Neural cell (in vitro differentiated cells): ENCODE data around the gene CLDN4. TPM values are rescaled to one million over a fixed set of nuclear protein-coding genes. Genes with fewer than 3 reads are reported as not detected.

ENCODE experiments used
- H2AFZ ChIP-seq: fragments of 200-600, 300-800 bp; sonication (generic), shearing (Covaris generic); 2 replicates; pipeline ENCODE4 v1.6.0; 2014; ENCODE audit warnings: low read depth, mild to moderate bottlenecking, antibody characterized with exemption, low read length, moderate library complexity
- H3F3A ChIP-seq: fragments of 200-600 bp; shearing (Covaris generic); 2 replicates; pipeline ENCODE4 v1.6.1; 2016; ENCODE audit warnings: mild to moderate bottlenecking, moderate library complexity, mixed read lengths, antibody characterized with exemption, low read length; ENCODE audit not compliant: insufficient read depth, poor library complexity, severe bottlenecking
- H3K27ac ChIP-seq: fragments of 200-600, 300-800 bp; sonication (generic), shearing (Covaris generic); 2 replicates; pipeline ENCODE4 v1.5.1; 2014; ENCODE audit warnings: mild to moderate bottlenecking, low read length, moderate library complexity
- H3K27me3 ChIP-seq: fragments of 300-800, 200-600 bp; sonication (generic), shearing (Covaris generic); 2 replicates; pipeline ENCODE4 v1.6.0; 2014; ENCODE audit warnings: mild to moderate bottlenecking, low read depth, low read length, moderate library complexity; ENCODE audit not compliant: insufficient read depth
- H3K36me3 ChIP-seq: fragments of 300-800, 200-600 bp; sonication (generic), shearing (Covaris generic); 2 replicates; pipeline ENCODE4 v1.5.1; 2014; ENCODE audit warnings: mild to moderate bottlenecking, antibody characterized with exemption, low read length, moderate library complexity; ENCODE audit not compliant: insufficient read depth
- H3K4me2 ChIP-seq: fragments of 300-800, 200-600 bp; sonication (generic), shearing (Covaris generic); 2 replicates; pipeline ENCODE4 v1.6.0; 2014; ENCODE audit warnings: mild to moderate bottlenecking, low read length
- H3K4me3 ChIP-seq: fragments of 300-800, 200-600 bp; sonication (generic), shearing (Covaris generic); 2 replicates; pipeline ENCODE4 v1.5.1; 2014; ENCODE audit warnings: mild to moderate bottlenecking, low read length, moderate library complexity
- H3K79me2 ChIP-seq: fragments of 200-600 bp; shearing (Covaris generic); replicated peaks from 2 replicates; pipeline ENCODE4 v1.6.0; 2014; ENCODE audit warnings: mild to moderate bottlenecking, low read length, moderate library complexity; ENCODE audit not compliant: insufficient read depth
- H3K9ac ChIP-seq: fragments of 300-800, 200-600 bp; sonication (generic), shearing (Covaris generic); 2 replicates; pipeline ENCODE4 v1.6.1; 2016; ENCODE audit warnings: mild to moderate bottlenecking, low read length, mixed read lengths
- H3K9me2 ChIP-seq: fragments of 200-600 bp; shearing (Covaris generic); 2 replicates; pipeline ENCODE4 v1.6.1; 2016; ENCODE audit warnings: mild to moderate bottlenecking, low read length, mixed read lengths; ENCODE audit not compliant: insufficient read depth
- H3K9me3 ChIP-seq: fragments of 200-600, 300-800 bp; sonication (generic), shearing (Covaris generic); 2 replicates; pipeline ENCODE4 v1.6.1; 2016; ENCODE audit warnings: mild to moderate bottlenecking, mixed run types, low read length, moderate library complexity, mixed read lengths
- H4K20me1 ChIP-seq: fragments of 200-600 bp; shearing (Covaris generic); 2 replicates; pipeline ENCODE4 v1.6.1; 2016; ENCODE audit warnings: mild to moderate bottlenecking, mixed run types; ENCODE audit not compliant: insufficient read depth
- EP300 ChIP-seq: fragments of 450-650 bp; conservative IDR thresholded peaks from 2 replicates; pipeline ENCODE4 v1.6.1; 2014; ENCODE audit warnings: antibody characterized with exemption, mild to moderate bottlenecking, moderate library complexity; ENCODE audit not compliant: poor library complexity, severe bottlenecking
- EZH2 ChIP-seq: fragments of 200-600, 300-800 bp; shearing (Covaris generic), sonication (generic); IDR thresholded peaks from 2 replicates; pipeline ENCODE4 v1.6.1; 2014; ENCODE audit warnings: antibody characterized with exemption, low read length, borderline replicate concordance, mild to moderate bottlenecking; ENCODE audit not compliant: insufficient read depth, poor library complexity, severe bottlenecking
- POLR2AphosphoS5 ChIP-seq: IDR thresholded peaks from 2 replicates; pipeline ENCODE4 v1.6.1; 2012
- RAD21 ChIP-seq: fragments of 450-650 bp; conservative IDR thresholded peaks from 2 replicates; pipeline ENCODE4 v1.6.1; 2014; ENCODE audit warnings: antibody characterized with exemption, mild to moderate bottlenecking, moderate library complexity
- SMC3 ChIP-seq: fragments of 450-650 bp; conservative IDR thresholded peaks from 2 replicates; pipeline ENCODE4 v1.6.1; 2014; ENCODE audit warnings: antibody characterized with exemption, mild to moderate bottlenecking, moderate library complexity; ENCODE audit not compliant: poor library complexity
- TAF1 ChIP-seq: IDR thresholded peaks from 2 replicates; pipeline ENCODE4 v1.6.1; 2012; ENCODE audit warnings: low read depth
- polyA plus RNA-seq: library from polyadenylated mRNA; depleted of rRNA; stranded (reverse); fragments of >200 nt; gene quantifications from 2 replicates; pipeline ENCODE4 v1.2.3, GENCODE V29; 2014
- TF ChIP-seq, protein P1 (sequence below): IDR thresholded peaks from 2 replicates; pipeline ENCODE4 v1.6.1; 2012; ENCODE audit warnings: borderline replicate concordance
- TF ChIP-seq, protein P2 (sequence below): fragments of 450-650 bp; IDR thresholded peaks from 2 replicates; pipeline ENCODE4 v1.5.1; 2014; ENCODE audit warnings: antibody characterized with exemption, mild to moderate bottlenecking, moderate library complexity; ENCODE audit not compliant: poor library complexity, severe bottlenecking

CLDN4 gene
- polyA plus RNA-seq, 1 donor from 2014 or later = 0.09 TPM

DNA sequence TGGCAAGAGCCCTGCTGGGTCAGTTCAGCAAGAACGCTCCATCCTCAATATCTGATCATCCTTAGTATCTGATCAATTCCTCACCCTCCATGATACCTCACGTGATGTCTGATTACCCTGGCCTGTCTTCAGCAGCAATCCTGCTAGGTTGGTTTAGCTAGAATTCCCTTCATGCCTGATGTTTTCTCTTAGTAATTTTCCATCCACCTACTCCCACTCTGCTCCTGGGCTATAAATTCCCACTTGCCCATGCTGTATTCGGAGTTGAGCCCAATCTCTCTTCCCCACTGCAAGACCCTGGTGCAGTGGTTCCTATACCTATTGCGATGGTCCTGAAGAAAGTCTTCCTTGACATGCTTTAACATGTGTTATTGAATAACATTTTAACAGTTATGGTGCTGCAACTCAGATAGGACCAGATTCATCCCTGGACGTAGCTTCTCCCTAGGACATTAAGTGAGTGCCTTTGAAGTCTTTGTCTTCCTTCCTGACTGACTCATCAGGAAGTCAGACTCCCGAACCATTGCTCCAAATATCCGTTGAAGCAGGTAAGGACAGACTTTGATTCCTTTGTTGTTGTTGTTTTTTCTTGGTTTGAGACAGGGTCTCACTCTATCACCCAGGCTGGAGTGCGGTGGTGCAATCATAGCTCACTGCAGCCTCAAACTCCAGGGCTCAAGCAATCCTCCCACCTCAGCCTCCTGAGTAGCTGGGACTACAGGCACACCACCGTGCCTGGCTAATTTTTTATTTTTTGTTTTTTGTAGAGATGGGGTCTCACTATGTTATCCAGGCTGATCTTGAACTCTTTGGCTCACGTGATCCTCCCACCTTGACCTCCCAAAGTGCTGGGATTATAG lies 31.3 kb upstream of the CLDN4 start:
- TF ChIP-seq EP300 = no peak
- no peak for TF ChIP-seq RAD21
- TF ChIP-seq, protein P1, sequence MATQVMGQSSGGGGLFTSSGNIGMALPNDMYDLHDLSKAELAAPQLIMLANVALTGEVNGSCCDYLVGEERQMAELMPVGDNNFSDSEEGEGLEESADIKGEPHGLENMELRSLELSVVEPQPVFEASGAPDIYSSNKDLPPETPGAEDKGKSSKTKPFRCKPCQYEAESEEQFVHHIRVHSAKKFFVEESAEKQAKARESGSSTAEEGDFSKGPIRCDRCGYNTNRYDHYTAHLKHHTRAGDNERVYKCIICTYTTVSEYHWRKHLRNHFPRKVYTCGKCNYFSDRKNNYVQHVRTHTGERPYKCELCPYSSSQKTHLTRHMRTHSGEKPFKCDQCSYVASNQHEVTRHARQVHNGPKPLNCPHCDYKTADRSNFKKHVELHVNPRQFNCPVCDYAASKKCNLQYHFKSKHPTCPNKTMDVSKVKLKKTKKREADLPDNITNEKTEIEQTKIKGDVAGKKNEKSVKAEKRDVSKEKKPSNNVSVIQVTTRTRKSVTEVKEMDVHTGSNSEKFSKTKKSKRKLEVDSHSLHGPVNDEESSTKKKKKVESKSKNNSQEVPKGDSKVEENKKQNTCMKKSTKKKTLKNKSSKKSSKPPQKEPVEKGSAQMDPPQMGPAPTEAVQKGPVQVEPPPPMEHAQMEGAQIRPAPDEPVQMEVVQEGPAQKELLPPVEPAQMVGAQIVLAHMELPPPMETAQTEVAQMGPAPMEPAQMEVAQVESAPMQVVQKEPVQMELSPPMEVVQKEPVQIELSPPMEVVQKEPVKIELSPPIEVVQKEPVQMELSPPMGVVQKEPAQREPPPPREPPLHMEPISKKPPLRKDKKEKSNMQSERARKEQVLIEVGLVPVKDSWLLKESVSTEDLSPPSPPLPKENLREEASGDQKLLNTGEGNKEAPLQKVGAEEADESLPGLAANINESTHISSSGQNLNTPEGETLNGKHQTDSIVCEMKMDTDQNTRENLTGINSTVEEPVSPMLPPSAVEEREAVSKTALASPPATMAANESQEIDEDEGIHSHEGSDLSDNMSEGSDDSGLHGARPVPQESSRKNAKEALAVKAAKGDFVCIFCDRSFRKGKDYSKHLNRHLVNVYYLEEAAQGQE = no peak
- no peak for TF ChIP-seq TAF1
- TF ChIP-seq EZH2 = no peak
- TF ChIP-seq, protein P2, sequence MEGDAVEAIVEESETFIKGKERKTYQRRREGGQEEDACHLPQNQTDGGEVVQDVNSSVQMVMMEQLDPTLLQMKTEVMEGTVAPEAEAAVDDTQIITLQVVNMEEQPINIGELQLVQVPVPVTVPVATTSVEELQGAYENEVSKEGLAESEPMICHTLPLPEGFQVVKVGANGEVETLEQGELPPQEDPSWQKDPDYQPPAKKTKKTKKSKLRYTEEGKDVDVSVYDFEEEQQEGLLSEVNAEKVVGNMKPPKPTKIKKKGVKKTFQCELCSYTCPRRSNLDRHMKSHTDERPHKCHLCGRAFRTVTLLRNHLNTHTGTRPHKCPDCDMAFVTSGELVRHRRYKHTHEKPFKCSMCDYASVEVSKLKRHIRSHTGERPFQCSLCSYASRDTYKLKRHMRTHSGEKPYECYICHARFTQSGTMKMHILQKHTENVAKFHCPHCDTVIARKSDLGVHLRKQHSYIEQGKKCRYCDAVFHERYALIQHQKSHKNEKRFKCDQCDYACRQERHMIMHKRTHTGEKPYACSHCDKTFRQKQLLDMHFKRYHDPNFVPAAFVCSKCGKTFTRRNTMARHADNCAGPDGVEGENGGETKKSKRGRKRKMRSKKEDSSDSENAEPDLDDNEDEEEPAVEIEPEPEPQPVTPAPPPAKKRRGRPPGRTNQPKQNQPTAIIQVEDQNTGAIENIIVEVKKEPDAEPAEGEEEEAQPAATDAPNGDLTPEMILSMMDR = no peak
- no peak for TF ChIP-seq POLR2AphosphoS5
- TF ChIP-seq SMC3 = no peak
- Histone ChIP-seq H3F3A (no peaks in the 10 kb centered on the region), H3K4me3 (no peak overlapping the region), H3K36me3 (no peaks in the 10 kb centered on the region), H4K20me1 (no peaks in the 10 kb centered on the region), H2AFZ (no peak overlapping the region), H3K27me3 (no peaks in the 10 kb centered on the region), H3K9me3 (no peaks in the 10 kb centered on the region), H3K9me2 (no peaks in the 10 kb centered on the region), H3K79me2 (no peaks in the 10 kb centered on the region), H3K4me2 (no peak overlapping the region), H3K27ac (no peak overlapping the region), H3K9ac (no peak overlapping the region)

DNA sequence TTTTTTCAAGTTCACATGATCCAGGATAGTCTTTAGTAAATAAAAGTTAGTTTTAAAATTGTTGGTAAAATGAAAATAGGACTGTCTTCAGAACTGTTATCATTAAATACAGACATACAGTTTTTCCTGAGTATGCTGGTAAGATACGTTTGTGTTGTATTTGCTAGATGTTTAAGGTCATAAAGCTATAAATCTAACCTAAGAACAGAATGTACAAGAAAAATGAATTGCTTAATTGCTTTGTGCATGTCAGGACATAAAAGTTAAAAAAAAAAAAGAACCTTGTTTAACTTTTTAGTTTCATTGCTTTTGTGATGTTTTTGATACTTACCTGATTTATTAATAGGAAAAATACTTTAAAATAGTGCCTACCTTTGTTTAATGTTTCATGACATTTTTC lies 29.2 kb upstream of the CLDN4 start:
- H3K27ac ChIP-seq = no peak overlapping the region
- no peaks in the 10 kb centered on the region for H3K9me3 ChIP-seq
- no peaks in the 10 kb centered on the region for H4K20me1 ChIP-seq
- H3K79me2 ChIP-seq = no peaks in the 10 kb centered on the region
- no peak overlapping the region for H3K4me2 ChIP-seq
- no peaks in the 10 kb centered on the region for H3K9me2 ChIP-seq
- no peaks in the 10 kb centered on the region for H3F3A ChIP-seq
- H3K4me3 ChIP-seq = no peak overlapping the region
- H3K9ac ChIP-seq = no peak overlapping the region
- H3K36me3 ChIP-seq = no peaks in the 10 kb centered on the region
- H2AFZ ChIP-seq = no peak overlapping the region
- H3K27me3 ChIP-seq = no peaks in the 10 kb centered on the region
- no peak for TF ChIP-seq EZH2
